Neuronal stem cell (in vitro differentiated cells): ENCODE measurements around the gene TMEM132C.

Experiments
- DNase-seq: peaks from one replicate; pipeline ENCODE4 v3.0.0-alpha.2; 2013; ENCODE audit warnings: low spot score
- H2AFZ ChIP-seq: one replicate; pipeline ENCODE4 v1.6.1; 2013; ENCODE audit warnings: mild to moderate bottlenecking, low read length, inconsistent platforms
- H2AK5ac ChIP-seq: 2 replicates; pipeline ENCODE4 v1.6.1; 2013; ENCODE audit warnings: low read depth, mild to moderate bottlenecking, inconsistent platforms, low read length, moderate library complexity, mixed read lengths
- H2BK120ac ChIP-seq: 2 replicates; pipeline ENCODE4 v1.6.1; 2013; ENCODE audit warnings: low read depth, mild to moderate bottlenecking, inconsistent platforms, low read length, moderate library complexity, mixed read lengths
- H2BK12ac ChIP-seq: one replicate; pipeline ENCODE4 v1.6.1; 2013; ENCODE audit warnings: low read length, inconsistent platforms
- H2BK15ac ChIP-seq: 2 replicates; pipeline ENCODE4 v1.6.1; 2013; ENCODE audit warnings: mild to moderate bottlenecking, low read length, inconsistent platforms, mixed read lengths
- H2BK5ac ChIP-seq: one replicate; pipeline ENCODE4 v1.6.1; 2013; ENCODE audit warnings: inconsistent platforms, mild to moderate bottlenecking, low read length, moderate library complexity
- H3K14ac ChIP-seq: one replicate; pipeline ENCODE4 v1.6.1; 2013; ENCODE audit warnings: low read length, inconsistent platforms
- H3K18ac ChIP-seq: 2 replicates; pipeline ENCODE4 v1.6.1; 2013; ENCODE audit warnings: low read length, inconsistent platforms
- H3K23ac ChIP-seq: 2 replicates; pipeline ENCODE4 v1.6.1; 2013; ENCODE audit warnings: low read depth, mild to moderate bottlenecking, mixed read lengths, low read length, inconsistent platforms; ENCODE audit not compliant: poor library complexity
- H3K27ac ChIP-seq: replicated peaks from 3 replicates; pipeline ENCODE4 v1.5.1; 2013; ENCODE audit warnings: low read length, inconsistent platforms
- H3K27me3 ChIP-seq, 3 experiments: 2 replicates each; pipeline ENCODE4 v1.6.1; 2013; ENCODE audit warnings: low read length in 3 of 3, mild to moderate bottlenecking in 2 of 3, inconsistent platforms in 1 of 3, low read depth in 1 of 3, mixed read lengths in 1 of 3, moderate library complexity in 1 of 3; ENCODE audit not compliant: control insufficient read depth in 3 of 3, insufficient read depth in 3 of 3
- H3K36me3 ChIP-seq, 2 donors: replicated peaks in 1 of 2; 2 replicates each; pipeline ENCODE4 v1.6.1; 2013; ENCODE audit warnings: low read length in 2 of 2; ENCODE audit not compliant: control insufficient read depth in 2 of 2, insufficient read depth in 2 of 2
- H3K4ac ChIP-seq: 2 replicates; pipeline ENCODE4 v1.6.1; 2013; ENCODE audit warnings: inconsistent platforms, mild to moderate bottlenecking, low read length, moderate library complexity
- H3K4me1 ChIP-seq, 2 donors: 1 replicate in 1 of 2; 2 replicates in 1 of 2; pipeline ENCODE4 v1.6.1; 2013; ENCODE audit warnings: low read length in 2 of 2, low read depth in 1 of 2; ENCODE audit not compliant: control insufficient read depth in 2 of 2, insufficient read depth in 1 of 2
- H3K4me2 ChIP-seq: one replicate; pipeline ENCODE4 v1.6.1; 2013; ENCODE audit warnings: mild to moderate bottlenecking, low read length, inconsistent platforms; ENCODE audit not compliant: insufficient read depth, poor library complexity, severe bottlenecking
- H3K4me3 ChIP-seq, 2 donors: 2 replicates each; pipeline ENCODE4 v1.5.1; 2013; ENCODE audit warnings: low read length in 2 of 2, mild to moderate bottlenecking in 2 of 2, inconsistent platforms in 1 of 2, moderate library complexity in 1 of 2
- H3K79me1 ChIP-seq: one replicate; pipeline ENCODE4 v1.6.1; 2013; ENCODE audit warnings: low read depth, mild to moderate bottlenecking, inconsistent platforms, low read length, moderate library complexity
- H3K9ac ChIP-seq: one replicate; pipeline ENCODE4 v1.6.1; 2013; ENCODE audit warnings: mild to moderate bottlenecking, low read depth, low read length, inconsistent platforms; ENCODE audit not compliant: poor library complexity
- H3K9me3 ChIP-seq, 2 donors: replicated peaks in 1 of 2; 2 replicates each; pipeline versions ENCODE3 to v1.6.1; 2013; ENCODE audit warnings: low read length in 2 of 2, mild to moderate bottlenecking in 2 of 2, inconsistent platforms in 1 of 2, low read depth in 1 of 2, mixed read lengths in 1 of 2, moderate library complexity in 1 of 2; ENCODE audit not compliant: control insufficient read depth in 2 of 2, insufficient read depth in 1 of 2
- H4K8ac ChIP-seq: one replicate; pipeline ENCODE4 v1.6.1; 2013; ENCODE audit warnings: low read depth, mild to moderate bottlenecking, inconsistent platforms, low read length, moderate library complexity
- H4K91ac ChIP-seq: one replicate; pipeline ENCODE4 v1.6.1; 2013; ENCODE audit warnings: low read length, low read depth, mild to moderate bottlenecking, inconsistent platforms; ENCODE audit not compliant: poor library complexity
- WGBS, 2 donors: extraction: QIAGEN DNeasy Blood & Tissue Kit; methylation state at CpG; one replicate each; pipeline ENCODE4 v1.1.7; 2013; ENCODE audit warnings: missing lambda C conversion rate in 2 of 2, mixed read lengths in 1 of 2; ENCODE audit not compliant: insufficient read length in 2 of 2, insufficient replicate concordance in 1 of 2; ENCODE audit errors: extremely low coverage in 2 of 2; 5-methylcytosine and 5-hydroxymethylcytosine counted together

The TMEM132C gene

GRCh38 chr12:128629979-128630378, 363.0 kb downstream of the TMEM132C start:
- Histone ChIP-seq H3K4ac (no peak overlapping the region), H2BK15ac (no peak overlapping the region), H3K4me2 (no peak overlapping the region), H3K27me3 (no peaks in the 10 kb centered on the region), H4K8ac (no peak overlapping the region), H2BK120ac (no peak overlapping the region), H2AK5ac (no peak overlapping the region), H3K27ac (no peak overlapping the region), H3K9me3 (peaks cover 4 to 12% of the 10 kb centered on the region in 2 donors), H3K4me3 (no peak overlapping the region), H2BK5ac (no peak overlapping the region), H3K14ac (no peak overlapping the region), H3K18ac (peak overlapping the region; percentile 54), H3K79me1 (no peaks in the 10 kb centered on the region), H3K36me3 (peaks cover 0 to 8% of the 10 kb centered on the region in 2 donors), H4K91ac (no peak overlapping the region), H3K23ac (no peak overlapping the region), H3K4me1 (peaks cover 0 to 4% of the 10 kb centered on the region in 2 donors), H2BK12ac (no peak overlapping the region), H2AFZ (no peak overlapping the region), H3K9ac (no peak overlapping the region)
- no CpG with 5 or more reads among the region's 4 CpGs for WGBS, 2 donors
- no peak for DNase-seq

GRCh38 chr12:128637642-128638606, 371.0 kb downstream of the TMEM132C start:
- Histone ChIP-seq H2BK15ac (no peak overlapping the region), H3K23ac (no peak overlapping the region), H2AK5ac (no peak overlapping the region), H3K4me3 (no peak overlapping the region), H3K27ac (no peak overlapping the region), H3K4me1 (peaks cover 0 to 9% of the 10 kb centered on the region in 2 donors), H3K4ac (no peak overlapping the region), H2BK5ac (no peak overlapping the region), H3K14ac (no peak overlapping the region), H3K36me3 (peaks cover 0 to 4% of the 10 kb centered on the region in 2 donors), H3K9me3 (peaks cover 2 to 4% of the 10 kb centered on the region in 2 donors), H3K4me2 (no peak overlapping the region), H4K8ac (no peak overlapping the region), H3K9ac (no peak overlapping the region), H3K27me3 (no peaks in the 10 kb centered on the region), H3K79me1 (no peaks in the 10 kb centered on the region), H2AFZ (no peak overlapping the region), H3K18ac (no peak overlapping the region), H2BK12ac (no peak overlapping the region), H2BK120ac (no peak overlapping the region), H4K91ac (no peak overlapping the region)
- DNase-seq: no peak
- no CpG with 5 or more reads among the region's 7 CpGs for WGBS, 2 donors

DNA sequence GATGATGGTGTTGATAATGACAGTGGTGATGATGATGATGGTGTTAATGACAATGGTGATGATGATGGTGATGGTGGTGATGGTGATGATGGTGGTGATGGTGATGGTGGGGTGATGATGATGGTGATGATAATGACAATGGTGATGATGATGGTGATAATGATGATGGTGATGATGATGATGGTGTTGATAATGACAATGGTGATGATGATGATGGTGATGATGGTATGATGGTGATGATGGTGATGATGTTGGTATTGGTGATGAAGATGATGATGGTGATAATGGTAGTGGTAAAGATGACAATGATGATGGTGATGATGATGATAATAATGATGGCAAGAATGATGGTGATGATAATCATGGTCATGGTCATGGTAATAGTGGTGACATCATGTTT, 372.1 kb downstream of the TMEM132C start:
- Histone ChIP-seq H3K27ac (no peak overlapping the region), H3K79me1 (no peaks in the 10 kb centered on the region), H2AK5ac (no peak overlapping the region), H3K4me2 (no peak overlapping the region), H3K4ac (no peak overlapping the region), H3K23ac (no peak overlapping the region), H3K27me3 (no peaks in the 10 kb centered on the region), H3K4me3 (peak overlapping the region in 1 of 2 donors; percentile 37), H3K36me3 (no peaks in the 10 kb centered on the region), H2BK5ac (no peak overlapping the region), H3K14ac (no peak overlapping the region), H2BK120ac (no peak overlapping the region), H3K9ac (peak overlapping the region; percentile 55), H4K91ac (no peak overlapping the region), H3K9me3 (no peaks in the 10 kb centered on the region), H4K8ac (no peak overlapping the region), H2BK12ac (peak overlapping the region; percentile 27), H2AFZ (no peak overlapping the region), H3K18ac (no peak overlapping the region), H2BK15ac (no peak overlapping the region), H3K4me1 (peaks cover 0 to 9% of the 10 kb centered on the region in 2 donors)
- no peak for DNase-seq

GRCh38 chr12:128643155-128643554, 376.2 kb downstream of the TMEM132C start:
- no peak overlapping the region for H3K9ac ChIP-seq
- no peak overlapping the region for H2BK5ac ChIP-seq
- H3K4ac ChIP-seq: no peak overlapping the region
- H3K4me2 ChIP-seq: no peak overlapping the region
- no peak overlapping the region for H2BK15ac ChIP-seq
- no CpG with 5 or more reads among the region's 12 CpGs for WGBS, 2 donors
- H3K4me1 ChIP-seq: no peaks in the 10 kb centered on the region
- H3K9me3 ChIP-seq: no peaks in the 10 kb centered on the region
- H3K4me3 ChIP-seq: no peak overlapping the region
- no peak overlapping the region for H4K91ac ChIP-seq
- H3K23ac ChIP-seq: no peak overlapping the region
- no peaks in the 10 kb centered on the region for H3K27me3 ChIP-seq
- no peak overlapping the region for H3K14ac ChIP-seq
- no peak for DNase-seq
- no peak overlapping the region for H2BK120ac ChIP-seq
- H3K18ac ChIP-seq: no peak overlapping the region
- H2AFZ ChIP-seq: no peak overlapping the region
- H2AK5ac ChIP-seq: no peak overlapping the region
- H3K27ac ChIP-seq: no peak overlapping the region
- no peak overlapping the region for H4K8ac ChIP-seq
- H2BK12ac ChIP-seq: no peak overlapping the region
- peaks cover 0 to 3% of the 10 kb centered on the region in 2 donors for H3K36me3 ChIP-seq
- H3K79me1 ChIP-seq: no peaks in the 10 kb centered on the region
